ENCODE data around the gene PDE6B. TPM values are rescaled to one million over a fixed set of nuclear protein-coding genes. Genes with fewer than 3 reads are reported as not detected.

The PDE6B gene
- total and polyA plus RNA-seq, 2 of the 13 experiments (the other 11 are each of a cell fraction or from before 2014, with no cell fraction given) = 0.38 to 0.40 TPM

GRCh38 chr4:681736-682451, 56.5 kb downstream of the PDE6B start:
- Histone ChIP-seq H3K4me1 (ENCODE audit: insufficient read depth, low read length) (peaks cover 87% of the 10 kb centered on the region), H2AFZ (ENCODE audit: low read length) (no peak overlapping the region), H3K27me3 (ENCODE audit: control insufficient read depth in 1 of 2, insufficient read depth in 2 of 2, low read length in 2 of 2) (0 out of 5 replicates have a peak, but pooled peaks cover 0 to 1% of the 10 kb centered on the region in 2 experiments), H3K9ac (ENCODE audit: insufficient read depth, low read depth, low read length) (peak overlapping the region; percentile 55), H4K20me1 (ENCODE audit: insufficient read depth, low read length) (no peaks in the 10 kb centered on the region), H3K36me3 (replicated peaks in 1 of 2; ENCODE audit: control insufficient read depth in 1 of 2, insufficient read depth in 2 of 2, low read length in 2 of 2) (no peaks in the 10 kb centered on the region), H3K4me2 (ENCODE audit: low read depth, low read length) (peak overlapping the region; percentile 79), H3K27ac (ENCODE audit: extremely low read length, insufficient read depth, low read length) (peak overlapping the region; percentile 11), H3K9me3 (ENCODE audit: low read length) (no peaks in the 10 kb centered on the region), H3K4me3 (replicated peaks in 1 of 3; ENCODE audit: insufficient read depth in 1 of 3, low read depth in 2 of 3, low read length in 3 of 3) (peak overlapping the region; percentile 38 to 74 (median 64); a peak in 4 of 6 replicates), H3K79me2 (ENCODE audit: insufficient read depth, low read length) (no peaks in the 10 kb centered on the region)
- intact Hi-C loops (cut with micrococcal nuclease; ENCODE audit: unreplicated experiment) = no loop called here
- DNase-seq (ENCODE audit: low spot score) = peak; percentile 62
- WGBS (ENCODE audit: low lambda C conversion rate) = no CpG with 5 or more reads among the region's 58 CpGs
- CTCF ChIA-PET (ENCODE audit: low intra/inter-chr PET ratio, low total read pairs) = no interaction called here
- ATAC-seq = peak; percentile 12
- FAIRE-seq = no peak
- POLR2A ChIA-PET = no interaction called here
- in situ Hi-C loops (cut with HindIII; ENCODE audit: extremely low pct_ligation_motif_present, low pct_unique_long_range_greater_than_20kb) = no loop called here
- BruUV-seq (replicated peaks) = no TSS peak
- TF ChIP-seq SMAD1 (CRISPR knock-in tag; IDR thresholded peaks at IDR 0.05; ENCODE audit: borderline replicate concordance, low read depth) (no peak), POGK (CRISPR knock-in tag; conservative IDR thresholded peaks at IDR 0.05) (peak; percentile 57; the same call in 1 of the 2 replicates), ZNF580 (CRISPR knock-in tag; IDR thresholded peaks at IDR 0.05; ENCODE audit: borderline replicate concordance, low read depth) (no peak; the same call in 1 of the 2 replicates), ZNF605 (CRISPR knock-in tag; IDR thresholded peaks at IDR 0.05) (0 out of 2 replicates have a peak, but pooled peaks have one; percentile 6), PHF20 (CRISPR knock-in tag; IDR thresholded peaks at IDR 0.05) (0 out of 2 replicates have a peak, but pooled peaks have one; percentile 42), PRDM4 (CRISPR knock-in tag; IDR thresholded peaks at IDR 0.05; ENCODE audit: borderline replicate concordance) (no peak), ZNF614 (CRISPR knock-in tag; IDR thresholded peaks at IDR 0.05; ENCODE audit: borderline replicate concordance) (no peak), ATF7-NPFF (CRISPR knock-in tag; IDR thresholded peaks at IDR 0.05; ENCODE audit: low read depth) (peak; percentile 5; the same call in 1 of the 2 replicates), ZNF354B (CRISPR knock-in tag; IDR thresholded peaks at IDR 0.05) (no peak), ZNF761 (CRISPR knock-in tag; conservative IDR thresholded peaks at IDR 0.05) (no peak), AFF4 (CRISPR knock-in tag; IDR thresholded peaks at IDR 0.05) (no peak), KDM2A (CRISPR knock-in tag; IDR thresholded peaks at IDR 0.05; ENCODE audit: borderline replicate concordance, low read depth) (0 out of 2 replicates have a peak, but pooled peaks have one; percentile 54), MYNN (CRISPR knock-in tag; IDR thresholded peaks at IDR 0.05; ENCODE audit: low read depth) (no peak), SIN3A (IDR thresholded peaks at IDR 0.05; ENCODE audit: borderline replicate concordance, low read depth, low read length) (peak; percentile 3; the same call in 1 of the 2 replicates), NCOA1 (CRISPR knock-in tag; IDR thresholded peaks at IDR 0.05) (0 out of 2 replicates have a peak, but pooled peaks have one; percentile 32)
